HEK293T (cell line): ENCODE data around the gene ZNF710.

ENCODE experiments used
- BHLHE40 ChIP-seq: fragments of 450-650 bp; IDR thresholded peaks from 2 replicates; pipeline ENCODE4 v1.6.1; 2016; ENCODE audit warnings: mild to moderate bottlenecking, moderate library complexity, borderline replicate concordance
- LEF1 ChIP-seq: fragments of 450-650 bp; IDR thresholded peaks from 2 replicates; pipeline ENCODE4 v1.6.1; 2017; ENCODE audit warnings: mild to moderate bottlenecking, borderline replicate concordance

DNA sequence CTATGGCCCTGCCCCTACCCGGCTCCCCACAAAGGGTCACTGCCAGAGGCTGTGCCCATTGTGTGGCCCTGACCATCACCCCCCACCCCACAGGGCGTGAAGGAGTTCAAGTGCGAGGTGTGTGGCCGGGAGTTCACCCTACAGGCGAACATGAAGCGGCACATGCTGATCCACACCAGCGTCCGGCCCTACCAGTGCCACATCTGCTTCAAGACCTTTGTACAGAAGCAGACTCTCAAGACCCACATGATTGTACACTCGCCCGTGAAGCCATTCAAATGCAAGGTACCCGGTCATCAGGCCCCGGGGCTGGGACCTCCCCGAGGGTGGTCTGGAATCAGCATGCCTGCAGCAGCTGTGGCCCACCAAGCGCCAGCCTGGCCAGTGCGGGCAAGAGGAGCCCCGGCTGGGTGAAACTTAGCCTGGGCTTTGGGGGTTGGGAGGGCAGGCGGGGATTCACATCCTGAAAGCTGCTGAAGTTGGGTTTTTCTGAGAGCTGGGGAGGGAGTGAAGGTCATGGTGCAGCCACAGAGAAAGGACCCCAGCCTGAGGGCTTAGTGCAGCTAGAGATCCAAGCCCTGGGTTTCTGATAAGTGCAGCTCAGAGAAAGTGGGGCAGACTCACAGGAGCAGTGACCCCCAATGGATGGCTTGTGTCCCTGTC, 72.0 kb downstream of the ZNF710 start:
- no peak for TF ChIP-seq LEF1
- TF ChIP-seq BHLHE40, result no peak
